ENCODE measurements around the gene FAM120B.
A peak's percentile ranks its signal among the peaks of the same experiment; 100 is the strongest.

FAM120B gene

DNA sequence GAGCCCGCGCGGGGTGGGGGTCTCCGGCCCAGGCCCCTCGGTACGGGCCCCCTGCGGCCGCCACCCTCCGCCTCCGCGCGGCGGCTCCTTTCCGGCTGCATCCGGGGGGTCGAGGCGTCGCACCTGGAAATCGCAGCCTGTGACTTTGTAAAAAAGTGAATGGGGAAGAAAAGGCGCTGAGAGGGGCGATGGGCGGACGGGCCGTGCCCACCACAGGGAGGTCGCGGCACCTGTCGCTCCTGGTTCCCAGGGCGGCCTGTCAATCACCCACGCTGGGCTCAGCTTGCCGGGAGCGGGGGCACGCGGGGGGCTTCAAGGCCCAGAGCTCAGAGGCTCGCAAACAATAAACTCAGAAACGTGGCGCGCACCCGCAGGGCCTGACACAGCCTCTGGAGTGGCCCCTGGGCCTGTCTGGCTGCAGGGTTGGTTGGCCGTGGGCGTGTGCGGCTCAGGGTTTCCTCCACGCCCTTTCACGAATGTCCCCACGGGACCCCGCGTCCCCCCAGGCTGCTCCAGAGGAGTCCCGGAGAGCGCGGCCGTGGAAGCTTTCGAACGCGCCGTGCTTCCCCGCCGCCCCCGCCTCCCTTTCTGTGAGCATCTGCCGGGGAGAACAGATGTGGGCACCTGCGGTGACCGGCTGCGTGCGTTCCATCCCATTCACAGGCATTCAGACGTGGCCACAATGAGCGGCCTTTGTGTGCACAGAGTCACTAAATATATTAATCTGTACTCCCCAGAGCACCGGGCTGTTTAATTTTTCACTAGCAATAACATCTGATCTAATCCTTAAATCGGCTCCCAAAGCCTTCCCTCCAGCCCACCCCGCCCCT is 9.6 kb upstream of the FAM120B start:
- peak; percentile 33 for DNase-seq (ENCODE audit: low spot score)
- in situ Hi-C loops (cut with MboI; ENCODE audit: low sequenced_read_pairs, unreplicated experiment): no loop called here
- TF ChIP-seq, protein P1, sequence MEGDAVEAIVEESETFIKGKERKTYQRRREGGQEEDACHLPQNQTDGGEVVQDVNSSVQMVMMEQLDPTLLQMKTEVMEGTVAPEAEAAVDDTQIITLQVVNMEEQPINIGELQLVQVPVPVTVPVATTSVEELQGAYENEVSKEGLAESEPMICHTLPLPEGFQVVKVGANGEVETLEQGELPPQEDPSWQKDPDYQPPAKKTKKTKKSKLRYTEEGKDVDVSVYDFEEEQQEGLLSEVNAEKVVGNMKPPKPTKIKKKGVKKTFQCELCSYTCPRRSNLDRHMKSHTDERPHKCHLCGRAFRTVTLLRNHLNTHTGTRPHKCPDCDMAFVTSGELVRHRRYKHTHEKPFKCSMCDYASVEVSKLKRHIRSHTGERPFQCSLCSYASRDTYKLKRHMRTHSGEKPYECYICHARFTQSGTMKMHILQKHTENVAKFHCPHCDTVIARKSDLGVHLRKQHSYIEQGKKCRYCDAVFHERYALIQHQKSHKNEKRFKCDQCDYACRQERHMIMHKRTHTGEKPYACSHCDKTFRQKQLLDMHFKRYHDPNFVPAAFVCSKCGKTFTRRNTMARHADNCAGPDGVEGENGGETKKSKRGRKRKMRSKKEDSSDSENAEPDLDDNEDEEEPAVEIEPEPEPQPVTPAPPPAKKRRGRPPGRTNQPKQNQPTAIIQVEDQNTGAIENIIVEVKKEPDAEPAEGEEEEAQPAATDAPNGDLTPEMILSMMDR (IDR thresholded peaks at IDR 0.05; ENCODE audit: borderline replicate concordance, control extremely low read depth, extremely low read depth, insufficient read depth, missing control alignments): no peak

- in situ Hi-C loops (cut with MboI; ENCODE audit: low sequenced_read_pairs, unreplicated experiment): no loop called here
- no peak for DNase-seq (ENCODE audit: low spot score)
- TF ChIP-seq, protein P1 (IDR thresholded peaks at IDR 0.05; ENCODE audit: borderline replicate concordance, control extremely low read depth, extremely low read depth, insufficient read depth, missing control alignments): no peak
Measured at GRCh38 chr6:170297576-170298330, 8.8 kb upstream of the FAM120B start.

GRCh38 chr6:170298688-170299087 is 7.9 kb upstream of the FAM120B start:
- DNase-seq (ENCODE audit: low spot score): no peak
- TF ChIP-seq, protein P1 (IDR thresholded peaks at IDR 0.05; ENCODE audit: borderline replicate concordance, control extremely low read depth, extremely low read depth, insufficient read depth, missing control alignments): no peak
- in situ Hi-C loops (cut with MboI; ENCODE audit: low sequenced_read_pairs, unreplicated experiment): no loop called here

DNA sequence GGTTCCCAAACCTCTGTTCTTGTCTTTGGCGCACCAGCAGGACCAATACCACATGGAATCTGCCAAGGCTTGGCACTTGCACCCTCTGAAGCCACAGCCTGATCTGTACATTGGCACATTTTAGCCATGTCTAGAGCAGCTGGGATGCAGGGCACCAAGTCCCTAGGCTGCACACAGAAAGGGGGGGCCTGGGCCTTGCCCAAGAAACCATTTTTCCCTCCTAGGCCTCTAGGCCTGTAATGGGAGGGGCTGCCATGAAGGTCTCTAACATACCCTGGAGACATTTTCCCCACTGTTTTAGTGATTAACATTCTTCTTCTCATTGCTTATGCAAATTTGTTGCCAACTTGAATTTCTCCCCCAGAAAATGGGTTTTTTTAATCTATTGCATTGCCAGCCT is 5.4 kb upstream of the FAM120B start:
- TF ChIP-seq, protein P1 (IDR thresholded peaks at IDR 0.05; ENCODE audit: borderline replicate concordance, control extremely low read depth, extremely low read depth, insufficient read depth, missing control alignments): no peak
- no peak for DNase-seq (ENCODE audit: low spot score)
- in situ Hi-C loops (cut with MboI; ENCODE audit: low sequenced_read_pairs, unreplicated experiment): no loop called here

GRCh38 chr6:170305805-170306323 is 694 bp upstream of the FAM120B start:
- in situ Hi-C loops (cut with MboI; ENCODE audit: low sequenced_read_pairs, unreplicated experiment): no loop called here
- TF ChIP-seq, protein P1 (IDR thresholded peaks at IDR 0.05; ENCODE audit: borderline replicate concordance, control extremely low read depth, extremely low read depth, insufficient read depth, missing control alignments): no peak
- peak; percentile 41 for DNase-seq (ENCODE audit: low spot score)

DNA sequence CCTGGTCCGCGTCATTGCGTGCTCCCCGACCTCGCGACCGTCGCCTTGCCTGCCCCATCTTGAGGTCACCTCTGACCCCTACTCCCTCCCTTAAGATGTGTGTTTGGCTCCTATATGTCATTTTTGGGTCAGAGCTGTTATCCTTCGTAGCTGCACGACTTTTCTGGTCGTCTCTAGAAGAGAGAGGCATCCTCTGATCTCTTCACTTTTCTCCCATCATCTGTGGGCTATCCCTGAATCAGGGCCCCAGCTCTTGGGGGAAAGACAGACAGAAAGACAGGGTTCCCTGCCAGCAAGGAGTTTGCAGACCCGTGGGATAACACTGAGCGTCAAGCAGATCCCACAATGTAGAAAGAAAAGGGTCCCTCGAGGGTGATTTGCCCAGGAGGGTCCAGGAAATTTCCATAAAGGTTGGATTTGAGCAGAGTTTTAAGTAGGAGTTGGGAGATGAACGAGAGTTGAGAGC is 555 bp downstream of the FAM120B start:
- in situ Hi-C loops (cut with MboI; ENCODE audit: low sequenced_read_pairs, unreplicated experiment): no loop called here
- DNase-seq (ENCODE audit: low spot score): peak; percentile 45
- TF ChIP-seq, protein P1 (IDR thresholded peaks at IDR 0.05; ENCODE audit: borderline replicate concordance, control extremely low read depth, extremely low read depth, insufficient read depth, missing control alignments): no peak
